A549 treated with CORT108297 at 1 μM for 4 hours (cell line): ENCODE measurements around the gene GPAT3. TPM values are rescaled to one million over a fixed set of nuclear protein-coding genes. Genes with fewer than 3 reads are reported as not detected.

ENCODE experiments used
- total RNA-seq: library from RNA; stranded (reverse); fragments of 200-300 nt; extraction: Qiagen RNA extraction; gene quantifications from 5 replicates; pipeline ENCODE4 v1.2.3, GENCODE V29; 2022

GPAT3 gene
- total RNA-seq: 37.1 to 44.8 TPM (median 41.4 TPM) in 5 replicates

DNA sequence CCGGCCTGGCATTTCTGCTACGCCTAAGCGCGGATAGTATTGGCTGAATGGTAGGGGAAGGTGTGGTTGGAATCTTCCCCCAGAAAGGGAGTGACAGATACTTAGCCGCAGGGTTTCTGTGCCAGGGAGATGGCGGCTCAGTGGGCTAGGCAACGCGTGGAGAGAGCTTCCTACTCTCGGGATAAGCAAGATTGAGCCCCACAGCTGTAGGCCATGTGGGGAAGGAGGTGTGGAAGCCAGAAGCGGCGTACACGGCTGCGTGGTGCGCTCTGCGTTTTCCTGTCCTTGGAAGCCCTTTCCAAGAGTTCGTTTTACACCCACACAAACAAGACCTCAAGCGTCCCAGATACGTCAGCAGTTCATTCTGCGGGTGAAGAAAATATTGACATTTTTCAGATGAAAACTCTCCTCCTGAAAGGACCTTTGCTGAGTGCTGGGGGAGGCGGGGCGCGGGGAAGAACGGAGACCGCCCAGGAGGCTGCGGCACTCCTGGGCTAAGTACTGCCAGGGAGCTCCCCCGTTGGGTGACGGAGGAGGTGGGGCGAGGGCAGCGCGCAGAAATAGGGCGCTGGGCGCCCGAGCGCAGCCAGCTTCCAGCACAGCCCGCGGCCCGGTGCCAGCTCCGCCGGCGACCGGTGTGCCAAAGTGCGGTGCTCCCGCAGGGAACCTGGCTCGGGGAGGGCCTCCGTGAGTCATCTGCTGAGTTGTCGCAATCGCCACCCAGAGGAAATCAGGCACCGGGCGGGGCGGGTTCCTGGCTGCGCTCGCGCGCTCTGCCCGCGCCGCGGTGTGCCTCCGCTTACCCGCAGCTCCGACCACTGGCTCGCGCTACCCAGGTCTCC, at the start of gene GPAT3:
GPAT3 (plus strand) TSS at position 589 of the 842 bp plus-strand sequence. CDS start 515 bp downstream, outside the sequence.

Other genes starting within 250 kb of the GPAT3 start
- 1.1 to 1.7 TPM (median 1.4 TPM) in 5 replicates for gene HPSE, start 201.3 kb upstream of the GPAT3 start, total RNA-seq
- gene HELQ, start 80.3 kb upstream of the GPAT3 start, total RNA-seq: 4.8 to 6.1 TPM (median 5.1 TPM) in 5 replicates
- gene MRPS18C, start 80.0 kb upstream of the GPAT3 start, total RNA-seq: 42.9 to 64.9 TPM (median 45.7 TPM) in 5 replicates
- gene ABRAXAS1, start 51.0 kb upstream of the GPAT3 start, total RNA-seq: 4.7 to 7.6 TPM (median 6.6 TPM) in 5 replicates